HL-60 (cell line): Measurements from ENCODE around the gene TUNAR.

ENCODE experiments used
- POLR2AphosphoS5 ChIP-seq: IDR thresholded peaks from 2 replicates; pipeline ENCODE4 v1.6.1; 2012; ENCODE audit warnings: low read depth
- TF ChIP-seq, protein P1 (sequence below): IDR thresholded peaks from one replicate; pipeline ENCODE4 v1.5.1; 2011; ENCODE audit warnings: low read length, control low read depth, inconsistent platforms; ENCODE audit not compliant: insufficient read depth

DNA sequence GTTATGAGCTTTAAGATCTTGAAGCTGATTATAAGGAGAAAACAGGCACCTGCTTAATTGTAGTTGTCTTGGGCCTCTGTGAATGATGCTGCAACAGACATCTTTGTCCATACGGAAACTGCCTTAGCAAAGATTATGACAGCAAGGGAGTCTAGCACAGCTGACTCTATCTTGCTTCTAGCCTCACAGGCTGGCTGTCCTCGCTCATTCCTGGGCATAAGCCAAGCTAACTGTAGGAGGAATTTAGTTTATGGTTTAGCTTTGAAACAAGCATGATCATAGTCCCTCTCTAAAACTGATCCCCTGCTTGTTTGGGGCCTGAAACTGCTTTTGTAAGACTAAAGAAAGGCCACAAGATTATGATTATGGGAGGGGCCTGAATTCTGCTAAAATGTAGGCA is 88.3 kb downstream of the TUNAR start:
- TF ChIP-seq, protein P1, sequence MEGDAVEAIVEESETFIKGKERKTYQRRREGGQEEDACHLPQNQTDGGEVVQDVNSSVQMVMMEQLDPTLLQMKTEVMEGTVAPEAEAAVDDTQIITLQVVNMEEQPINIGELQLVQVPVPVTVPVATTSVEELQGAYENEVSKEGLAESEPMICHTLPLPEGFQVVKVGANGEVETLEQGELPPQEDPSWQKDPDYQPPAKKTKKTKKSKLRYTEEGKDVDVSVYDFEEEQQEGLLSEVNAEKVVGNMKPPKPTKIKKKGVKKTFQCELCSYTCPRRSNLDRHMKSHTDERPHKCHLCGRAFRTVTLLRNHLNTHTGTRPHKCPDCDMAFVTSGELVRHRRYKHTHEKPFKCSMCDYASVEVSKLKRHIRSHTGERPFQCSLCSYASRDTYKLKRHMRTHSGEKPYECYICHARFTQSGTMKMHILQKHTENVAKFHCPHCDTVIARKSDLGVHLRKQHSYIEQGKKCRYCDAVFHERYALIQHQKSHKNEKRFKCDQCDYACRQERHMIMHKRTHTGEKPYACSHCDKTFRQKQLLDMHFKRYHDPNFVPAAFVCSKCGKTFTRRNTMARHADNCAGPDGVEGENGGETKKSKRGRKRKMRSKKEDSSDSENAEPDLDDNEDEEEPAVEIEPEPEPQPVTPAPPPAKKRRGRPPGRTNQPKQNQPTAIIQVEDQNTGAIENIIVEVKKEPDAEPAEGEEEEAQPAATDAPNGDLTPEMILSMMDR: no peak
- no peak for TF ChIP-seq POLR2AphosphoS5
